ENCODE data around the gene MARCO.

Gene MARCO, protein sequence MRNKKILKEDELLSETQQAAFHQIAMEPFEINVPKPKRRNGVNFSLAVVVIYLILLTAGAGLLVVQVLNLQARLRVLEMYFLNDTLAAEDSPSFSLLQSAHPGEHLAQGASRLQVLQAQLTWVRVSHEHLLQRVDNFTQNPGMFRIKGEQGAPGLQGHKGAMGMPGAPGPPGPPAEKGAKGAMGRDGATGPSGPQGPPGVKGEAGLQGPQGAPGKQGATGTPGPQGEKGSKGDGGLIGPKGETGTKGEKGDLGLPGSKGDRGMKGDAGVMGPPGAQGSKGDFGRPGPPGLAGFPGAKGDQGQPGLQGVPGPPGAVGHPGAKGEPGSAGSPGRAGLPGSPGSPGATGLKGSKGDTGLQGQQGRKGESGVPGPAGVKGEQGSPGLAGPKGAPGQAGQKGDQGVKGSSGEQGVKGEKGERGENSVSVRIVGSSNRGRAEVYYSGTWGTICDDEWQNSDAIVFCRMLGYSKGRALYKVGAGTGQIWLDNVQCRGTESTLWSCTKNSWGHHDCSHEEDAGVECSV

DNA sequence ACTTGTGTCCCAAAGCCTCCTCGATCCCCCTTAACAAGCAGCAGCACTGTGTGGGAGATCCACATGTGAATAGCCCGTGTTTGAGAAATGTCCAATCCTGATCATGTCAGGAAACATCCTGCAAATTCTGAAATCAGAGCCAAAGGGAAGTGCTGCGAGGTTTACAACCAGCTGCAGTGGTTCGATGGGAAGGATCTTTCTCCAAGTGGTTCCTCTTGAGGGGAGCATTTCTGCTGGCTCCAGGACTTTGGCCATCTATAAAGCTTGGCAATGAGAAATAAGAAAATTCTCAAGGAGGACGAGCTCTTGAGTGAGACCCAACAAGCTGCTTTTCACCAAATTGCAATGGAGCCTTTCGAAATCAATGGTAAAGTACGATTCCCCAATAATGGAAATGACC, at the start of gene MARCO:
Gene MARCO, plus strand, starts transcription at position 164 of the 400 bp plus-strand sequence. Its CDS starts 107 bp downstream, at position 271.
- no peak for DNase-seq (ENCODE audit: low spot score)

DNA sequence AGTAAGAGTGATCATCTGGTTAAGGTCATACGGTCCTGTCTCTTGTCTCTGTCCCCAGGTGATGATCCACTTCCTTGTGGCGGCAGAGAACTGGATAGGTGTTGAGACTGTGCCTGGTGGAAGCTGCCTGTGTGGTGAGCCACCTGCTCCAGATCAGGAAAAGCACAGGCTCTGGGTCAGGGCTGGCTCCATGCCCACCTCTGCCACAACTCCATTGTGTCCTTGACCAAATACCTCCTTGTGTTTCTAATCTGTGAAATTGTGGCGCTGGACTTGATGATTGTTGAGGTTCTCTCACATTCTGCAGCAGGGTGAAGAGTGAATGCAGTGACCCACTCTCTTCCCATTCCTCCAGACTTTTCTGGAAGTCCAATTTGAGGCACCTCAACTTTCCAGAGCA, 48.9 kb upstream of the MARCO start:
- no peak for DNase-seq (ENCODE audit: low spot score)

DNA sequence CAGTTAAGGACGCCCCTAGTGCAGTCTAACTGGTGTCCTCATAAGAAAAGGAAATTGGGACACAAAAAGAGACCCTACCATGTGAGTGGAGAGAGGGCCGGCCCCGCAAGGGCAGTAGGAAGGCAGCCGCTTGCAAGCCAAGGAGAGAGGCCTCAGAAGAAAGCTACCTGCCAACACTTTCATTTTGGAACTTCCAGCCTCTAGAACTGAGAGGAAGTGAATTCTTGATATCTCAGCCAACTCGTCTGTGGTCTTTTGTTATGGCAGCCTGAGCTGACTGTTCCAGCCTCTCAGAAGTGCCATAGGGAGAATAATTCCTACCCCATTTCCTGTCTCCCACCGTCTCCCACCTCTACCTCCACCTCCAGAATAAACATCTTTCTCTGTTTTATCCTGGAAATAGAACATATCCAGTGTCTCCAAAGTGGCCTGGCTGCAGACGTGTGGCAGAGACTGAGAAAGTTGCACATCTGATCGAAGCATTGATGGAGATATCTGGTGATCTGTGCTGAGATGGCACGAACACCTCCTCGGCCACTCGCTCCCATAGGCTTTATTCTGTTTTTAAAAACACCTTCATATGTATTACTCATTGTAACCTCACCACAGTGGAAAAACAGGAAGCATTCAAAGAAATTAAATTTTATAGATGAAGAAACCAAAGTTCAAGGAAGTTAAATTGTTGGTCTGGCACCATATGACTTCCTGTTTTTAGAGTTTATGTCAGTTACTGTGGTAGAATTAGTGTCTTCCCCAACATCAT, 39.5 kb upstream of the MARCO start:
- DNase-seq (ENCODE audit: low spot score), result no peak

DNA sequence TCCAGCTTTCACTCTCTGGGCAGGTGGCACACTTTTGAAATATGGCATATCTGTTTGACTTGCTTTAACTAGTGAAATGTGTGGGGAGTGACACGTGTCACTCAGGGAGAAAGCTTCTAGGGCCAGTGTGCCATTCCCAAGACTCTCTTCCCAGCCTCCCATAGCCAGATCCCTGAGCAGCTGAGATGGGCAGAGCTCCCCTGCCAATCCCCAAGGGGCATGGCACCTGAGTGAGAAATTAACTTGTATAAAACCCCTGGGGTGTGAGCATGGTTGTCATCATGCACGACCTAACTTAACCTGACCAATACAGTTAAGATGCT, 39.0 kb upstream of the MARCO start:
- DNase-seq (ENCODE audit: low spot score), result no peak

DNA sequence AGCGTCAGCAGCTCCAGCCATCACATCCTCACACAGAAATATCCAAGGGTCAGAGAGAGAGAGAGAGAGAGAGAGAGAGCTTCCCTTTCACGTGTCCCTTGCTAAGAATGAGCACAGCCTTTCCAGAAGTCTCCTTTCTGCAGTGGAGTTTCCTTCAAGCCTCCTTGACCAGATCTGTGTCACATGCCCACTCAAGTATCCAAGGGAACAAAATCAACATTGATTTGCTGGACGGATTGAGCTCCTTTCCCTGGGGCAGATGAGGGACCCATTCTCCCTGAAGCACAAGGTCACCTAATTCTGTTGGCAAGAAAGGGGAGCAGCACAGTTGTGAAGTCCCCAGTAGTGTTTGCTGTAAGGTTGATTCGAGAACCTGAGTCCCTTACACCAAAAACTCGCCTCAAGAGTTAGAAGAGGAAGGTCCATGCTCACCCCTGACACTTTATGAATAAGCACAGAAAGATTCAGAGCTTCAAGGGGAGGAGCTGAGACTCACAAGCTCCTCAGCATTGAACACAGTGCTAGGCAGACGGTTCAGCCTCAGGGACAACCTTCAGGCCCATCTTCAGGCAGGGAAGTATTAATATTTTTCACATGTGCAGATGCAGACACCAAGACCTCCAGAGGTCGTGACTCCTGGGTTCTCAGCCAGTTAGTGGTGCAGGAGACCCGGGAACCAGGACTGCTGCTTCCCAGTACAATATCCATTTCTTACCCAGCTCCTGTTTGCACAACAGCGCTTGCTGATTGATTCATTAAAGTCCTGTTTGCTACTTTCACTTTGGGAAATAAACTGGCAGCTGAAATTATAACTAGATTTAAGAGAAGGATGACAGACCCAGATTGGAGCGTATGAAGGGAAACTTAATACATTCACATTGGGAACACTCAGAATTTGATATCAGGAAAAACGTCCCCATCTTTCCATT, 38.2 kb upstream of the MARCO start:
- DNase-seq (ENCODE audit: low spot score), result no peak

DNA sequence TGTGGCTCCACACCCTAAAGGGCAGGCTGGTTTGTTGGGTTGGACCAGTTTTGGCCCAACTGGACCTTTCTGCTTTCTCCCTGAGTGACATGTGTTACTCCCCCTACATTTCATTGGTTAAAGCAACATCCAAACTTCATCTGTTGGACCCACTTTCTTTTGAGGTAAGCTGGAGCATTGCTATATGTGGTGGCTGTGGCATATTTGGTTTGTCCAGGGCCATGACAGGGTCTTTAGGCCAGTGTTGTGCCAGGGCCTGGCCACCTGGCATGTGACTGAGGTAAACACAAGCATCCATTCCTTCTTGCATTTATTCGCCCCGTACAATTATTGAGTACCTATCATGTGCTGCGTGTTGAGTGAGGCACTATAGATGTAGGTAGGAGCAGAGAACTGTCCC, 36.8 kb upstream of the MARCO start:
- DNase-seq (ENCODE audit: low spot score), result no peak

DNA sequence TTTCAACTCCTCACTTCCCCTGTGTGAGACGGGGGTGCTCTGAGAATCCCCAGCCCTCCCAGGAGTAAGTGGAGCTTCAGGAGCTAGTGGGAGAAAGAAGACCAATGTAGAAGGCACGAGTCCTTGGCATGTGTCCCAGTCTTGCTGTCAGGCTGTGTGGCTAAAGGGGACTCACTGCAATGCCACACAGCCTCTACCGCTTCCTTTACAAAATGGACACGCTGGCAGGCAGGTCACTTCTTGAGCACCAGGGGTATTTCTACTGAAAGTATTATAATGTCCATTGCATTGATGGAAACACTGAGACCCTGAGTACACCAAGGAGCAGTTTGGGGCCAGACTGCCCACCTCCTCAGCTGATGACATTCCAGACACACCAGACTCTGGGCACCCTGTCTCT, 35.8 kb upstream of the MARCO start:
- no peak for DNase-seq (ENCODE audit: low spot score)

DNA sequence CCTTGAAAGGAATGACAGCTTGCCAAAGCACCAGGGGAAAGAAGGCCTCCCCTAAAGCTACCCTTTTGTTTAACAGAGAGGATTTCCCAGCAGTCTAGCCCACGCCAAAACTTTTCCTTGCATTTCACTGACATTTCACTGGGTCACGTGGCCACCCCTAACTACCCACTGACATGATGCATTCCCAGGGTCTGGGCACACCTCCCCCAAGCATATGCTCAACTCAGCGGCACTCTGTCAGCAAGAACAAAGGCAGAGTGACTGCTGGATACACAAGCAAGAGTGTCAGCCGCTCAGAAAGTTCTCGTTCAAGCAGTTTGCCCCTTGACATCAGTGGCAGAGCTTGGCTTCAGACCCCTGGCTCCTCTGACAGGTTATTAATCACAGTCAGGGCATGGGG, 34.2 kb upstream of the MARCO start:
- DNase-seq (ENCODE audit: low spot score), result no peak

DNA sequence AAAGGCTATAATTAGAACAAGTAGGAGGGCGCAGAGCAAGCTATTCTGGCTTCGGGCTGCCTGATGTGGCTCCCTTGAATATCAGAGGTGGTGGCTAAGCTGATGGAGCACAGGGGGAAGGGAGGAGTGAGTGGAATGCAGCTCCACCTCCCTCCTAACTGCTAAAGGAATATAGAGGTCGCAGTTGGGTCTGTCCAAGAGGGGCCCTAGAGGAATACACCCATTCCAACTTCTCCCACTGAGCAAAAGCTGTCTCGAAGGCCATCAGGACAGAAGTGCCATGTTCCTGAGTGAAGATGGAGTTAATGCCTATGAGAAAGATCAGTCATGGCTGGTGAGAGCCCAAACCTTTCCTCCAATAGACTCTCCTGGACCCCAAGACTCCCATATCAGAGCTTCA, 32.8 kb upstream of the MARCO start:
- DNase-seq (ENCODE audit: low spot score), result no peak

DNA sequence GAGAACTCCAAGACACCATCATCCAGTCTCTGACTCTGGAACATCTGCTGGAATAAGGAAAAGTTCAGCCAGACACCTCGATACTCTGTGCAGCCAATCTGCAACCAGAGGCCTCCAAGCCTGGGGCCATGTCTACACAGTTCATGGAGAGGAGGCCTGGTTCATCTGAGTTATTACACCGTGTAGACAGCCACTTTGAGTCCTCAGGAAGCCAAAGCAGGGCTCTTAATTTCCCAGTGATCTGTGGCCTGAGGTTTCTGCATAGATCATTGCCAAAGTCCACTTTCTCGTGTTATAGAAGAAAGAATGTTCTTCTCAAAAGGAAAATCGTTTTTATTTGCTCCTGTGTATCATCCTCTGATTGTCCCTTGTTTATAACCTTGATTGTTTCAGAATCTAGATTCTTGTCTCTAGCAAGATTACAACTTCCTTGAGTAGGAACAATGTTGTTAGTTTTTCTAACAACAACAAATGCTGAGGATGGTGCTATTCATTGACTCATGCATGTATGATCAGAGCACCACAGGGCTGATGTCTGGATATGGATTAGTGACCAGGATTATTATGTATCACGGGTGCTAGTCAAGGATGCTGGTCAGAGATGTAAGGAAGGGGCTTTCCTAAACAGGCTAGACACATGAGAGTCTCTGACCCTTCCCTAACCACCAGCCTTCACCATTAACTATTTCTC, 30.7 kb upstream of the MARCO start:
- DNase-seq (ENCODE audit: low spot score), result no peak

DNA sequence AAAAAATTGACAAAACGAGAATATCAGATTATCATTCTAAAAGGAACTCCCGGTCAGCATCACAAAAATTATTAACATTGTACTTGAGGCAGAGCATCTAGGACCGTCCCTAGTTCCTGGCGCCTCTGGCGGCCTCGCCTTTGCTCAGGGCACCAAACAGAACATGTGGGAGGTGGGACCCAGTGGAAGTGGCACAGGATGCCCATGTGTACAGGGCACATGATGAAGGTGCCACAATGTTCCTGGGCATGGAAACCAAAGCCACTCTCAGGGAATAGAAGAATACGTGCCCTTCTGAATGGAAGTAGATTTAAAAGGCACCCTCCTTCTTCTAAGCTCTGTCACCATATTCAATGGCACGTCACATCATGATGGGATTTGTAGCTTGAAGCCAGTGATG, 30.1 kb upstream of the MARCO start:
- DNase-seq (ENCODE audit: low spot score), result no peak

DNA sequence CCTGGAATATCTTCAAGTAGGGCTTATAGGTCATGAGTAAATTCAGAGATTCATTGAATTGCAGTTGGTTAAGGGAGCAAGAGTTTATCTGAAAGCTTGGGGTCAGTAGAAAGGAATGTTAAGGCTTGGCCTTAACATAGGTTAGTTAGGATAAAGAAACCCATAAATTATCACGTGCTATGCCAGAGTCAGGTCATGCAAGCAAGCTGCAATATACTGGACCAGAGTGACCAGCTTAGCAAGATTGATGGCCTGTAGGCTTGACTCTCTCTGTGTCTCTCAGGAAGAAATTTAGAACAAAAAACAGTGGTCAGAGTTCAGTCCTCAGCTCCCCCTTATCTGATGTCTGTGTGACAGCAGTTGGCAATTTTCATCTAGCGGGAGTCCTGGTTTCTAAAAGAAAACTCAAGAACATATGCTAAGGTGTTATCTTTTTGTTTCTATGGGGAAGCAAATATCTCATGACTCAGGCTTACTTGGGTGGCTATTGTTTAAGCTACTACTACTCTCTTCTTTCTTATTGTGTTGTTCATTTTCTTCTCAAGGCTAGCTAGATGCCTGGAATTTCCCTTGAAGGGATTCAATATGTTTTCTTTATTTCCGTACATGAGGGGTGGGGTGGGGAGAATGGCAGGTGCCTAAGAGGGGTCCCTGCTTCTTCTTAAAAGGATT, 28.7 kb upstream of the MARCO start:
- DNase-seq (ENCODE audit: low spot score), result no peak

DNA sequence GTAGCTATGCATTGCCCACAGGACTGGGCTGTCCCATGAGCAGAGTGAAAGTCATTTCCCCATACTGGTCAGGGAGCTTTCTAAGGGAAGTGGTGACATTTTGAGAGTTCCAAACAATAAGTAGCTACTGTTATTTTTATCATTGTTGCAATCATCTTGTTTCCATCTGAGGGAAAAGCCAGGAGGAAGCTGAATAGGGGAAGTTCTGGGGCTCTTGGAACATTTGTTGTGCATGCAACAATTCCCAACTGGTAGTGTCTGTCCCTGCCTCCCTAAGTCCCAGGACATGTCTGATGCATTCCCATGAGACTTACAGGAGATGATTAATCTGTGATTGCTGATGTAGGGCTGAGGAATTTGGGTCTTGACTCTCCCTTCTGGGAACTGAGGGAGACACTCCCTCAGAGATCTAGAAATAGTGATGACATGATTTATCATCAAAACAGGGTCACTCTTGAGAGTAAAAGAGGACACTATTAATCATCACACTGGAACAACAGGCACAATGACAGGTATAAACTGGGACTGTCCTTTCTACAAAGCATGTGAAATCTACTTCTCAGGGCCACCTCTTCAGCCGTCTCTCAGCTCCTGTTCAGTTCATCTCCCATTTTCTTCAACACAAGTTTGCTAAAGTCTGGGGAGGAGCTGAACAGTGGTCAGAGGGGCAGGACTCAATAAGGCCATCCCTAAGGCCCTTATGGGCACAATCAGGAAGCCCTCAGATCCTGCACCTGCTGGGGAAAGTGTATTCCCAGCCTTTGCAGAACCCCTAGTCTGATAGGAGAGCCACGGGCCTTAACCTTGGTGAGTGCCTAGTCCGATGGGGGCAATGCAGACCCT, 28.0 kb upstream of the MARCO start:
- DNase-seq (ENCODE audit: low spot score), result no peak

DNA sequence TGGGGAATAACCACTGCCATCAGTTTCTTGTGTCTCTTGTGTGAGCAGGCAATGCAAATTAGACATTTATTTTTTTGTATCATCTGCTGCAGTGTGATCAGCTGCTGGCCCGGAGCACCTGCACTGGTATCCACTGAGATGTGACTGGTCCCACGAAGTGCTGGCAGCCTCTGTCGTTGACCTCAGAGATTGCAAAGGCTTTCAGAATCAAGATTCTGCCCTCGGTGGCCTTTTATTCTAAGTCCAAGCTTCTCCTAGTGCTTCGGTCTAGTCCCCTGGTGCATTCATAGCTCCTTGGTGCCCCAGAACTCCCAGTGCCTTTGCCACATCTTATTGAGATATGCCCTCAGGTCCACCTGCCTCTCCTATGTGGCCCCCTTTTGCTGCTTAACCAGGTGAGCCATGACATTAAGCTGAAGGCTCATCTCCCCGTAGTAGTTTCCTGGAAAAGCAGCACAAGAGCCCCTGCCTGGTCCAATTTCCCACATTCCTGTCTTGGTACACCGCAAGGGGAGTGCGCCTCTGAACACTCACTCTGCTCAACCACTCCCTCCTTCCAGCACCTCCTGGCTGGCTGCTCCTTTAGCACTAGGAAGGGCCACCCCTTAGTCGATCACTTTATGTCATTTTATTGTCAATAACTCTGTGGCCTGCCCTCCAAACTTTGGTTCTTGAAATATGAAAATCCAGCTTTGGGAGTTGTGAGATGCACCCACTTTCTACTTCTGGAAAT, 27.1 kb upstream of the MARCO start:
- no peak for DNase-seq (ENCODE audit: low spot score)

DNA sequence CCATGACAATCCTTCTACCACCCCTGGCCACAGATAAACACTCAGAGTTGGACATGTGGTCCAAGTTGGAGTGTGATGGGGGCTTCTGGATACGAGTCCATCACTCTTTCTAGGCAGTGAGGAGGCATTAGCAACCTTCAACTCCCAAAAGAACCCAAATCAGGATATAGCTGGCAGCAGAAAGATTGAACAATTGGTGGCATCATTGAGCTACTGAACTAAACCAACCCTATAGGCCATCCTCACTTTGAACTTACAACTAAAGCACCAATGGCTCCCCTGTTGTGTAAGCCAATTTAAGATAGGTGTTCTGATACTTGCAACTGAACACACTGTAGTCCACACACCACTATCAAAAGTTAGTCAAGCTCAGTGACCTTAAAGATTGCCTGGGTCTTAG, 24.0 kb upstream of the MARCO start:
- DNase-seq (ENCODE audit: low spot score), result no peak

DNA sequence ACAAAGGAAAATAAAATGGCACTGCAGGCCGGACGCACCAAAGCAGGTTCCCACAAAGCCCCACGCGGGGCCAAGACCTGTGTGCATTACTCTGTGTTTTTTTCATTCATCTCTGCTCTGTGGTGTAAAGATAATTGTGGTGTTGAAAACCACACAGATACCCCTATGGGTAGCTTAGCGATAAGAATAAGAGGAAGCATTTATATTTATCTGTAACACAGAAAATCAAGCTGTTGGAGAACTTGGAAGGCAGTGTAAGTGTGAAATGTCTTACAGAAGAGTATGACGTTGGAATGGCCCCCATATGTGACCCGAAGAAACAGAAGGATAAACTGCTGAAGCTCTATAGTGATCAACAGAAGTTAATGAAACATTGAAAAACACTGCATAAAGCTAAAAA, 20.3 kb upstream of the MARCO start:
- no peak for DNase-seq (ENCODE audit: low spot score)

DNA sequence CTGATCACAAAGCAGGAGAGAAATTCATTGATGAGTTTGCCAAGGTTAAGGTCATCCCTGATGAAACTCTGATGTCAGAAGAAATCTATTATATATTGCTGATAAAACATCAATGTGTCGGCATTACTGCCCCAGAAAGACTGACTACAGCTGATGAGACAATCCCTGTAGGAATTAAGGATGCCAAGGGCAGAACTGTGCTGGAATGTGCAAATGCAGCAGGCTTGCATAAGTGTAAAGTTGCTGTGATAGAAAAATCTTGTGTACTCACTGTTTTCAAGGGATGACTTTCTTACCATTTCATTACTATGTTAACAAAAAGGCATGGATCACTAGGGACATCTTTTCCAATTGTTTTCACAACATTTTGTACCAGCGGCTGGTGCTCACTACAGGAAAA, 19.7 kb upstream of the MARCO start:
- no peak for DNase-seq (ENCODE audit: low spot score)

DNA sequence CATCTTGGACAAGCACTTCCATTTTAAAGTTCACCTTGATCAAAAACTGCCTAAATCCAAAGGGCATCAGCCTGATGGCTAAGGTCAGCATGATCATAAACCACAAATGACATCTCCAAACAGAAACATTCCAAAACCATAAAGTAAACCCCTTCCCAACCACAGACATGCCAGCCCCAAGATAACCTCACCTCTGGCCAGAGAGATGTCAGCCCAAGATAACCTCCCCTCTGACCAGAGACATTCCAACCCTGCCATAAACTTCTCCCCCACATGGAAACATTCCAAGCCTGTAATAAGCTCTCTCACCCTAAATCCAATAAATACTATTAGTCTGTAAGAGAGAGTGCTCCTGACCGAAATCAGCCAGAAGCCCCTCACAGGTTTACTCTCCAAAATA, 18.6 kb upstream of the MARCO start:
- DNase-seq (ENCODE audit: low spot score), result no peak

DNA sequence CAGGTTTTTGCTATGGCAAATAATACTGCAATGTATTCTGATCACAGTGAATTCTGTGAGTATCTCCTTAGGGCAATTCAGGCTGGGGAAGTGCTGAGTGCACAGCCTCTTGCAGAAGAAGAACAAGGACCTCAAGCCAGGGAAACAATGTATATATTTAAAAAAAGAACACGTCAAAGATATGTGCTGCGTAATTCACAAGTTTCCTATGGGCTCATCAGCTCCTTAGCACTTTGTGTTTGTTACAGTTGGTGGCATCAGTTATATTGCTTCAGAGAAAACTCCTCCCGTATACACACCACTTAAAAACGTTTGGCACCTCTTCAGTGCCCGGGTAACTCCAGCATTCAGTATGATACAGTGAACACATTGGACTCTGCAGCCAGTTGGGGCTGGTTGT, 16.5 kb upstream of the MARCO start:
- no peak for DNase-seq (ENCODE audit: low spot score)

DNA sequence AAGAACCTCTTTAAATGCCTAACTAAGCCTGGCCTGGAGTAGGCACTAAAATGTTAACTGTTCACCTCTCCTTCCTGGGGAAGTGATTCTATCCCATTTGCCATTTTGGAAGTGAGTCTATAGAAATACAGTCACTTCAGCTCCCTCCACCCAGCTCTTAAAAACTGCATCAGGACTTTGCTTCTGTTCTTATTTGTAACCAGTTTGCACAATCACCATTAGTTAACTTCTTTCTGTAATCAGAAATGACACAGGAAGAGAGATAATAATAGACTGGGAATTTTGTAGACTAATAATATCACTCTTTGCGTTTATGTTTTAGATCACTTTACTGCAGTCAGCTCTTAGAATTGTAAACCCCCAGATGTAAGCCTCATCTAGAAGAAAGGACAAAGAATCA, 16.0 kb upstream of the MARCO start:
- no peak for DNase-seq (ENCODE audit: low spot score)

Measured in left forelimb (tissue), 1 donor.